ENCODE results near the gene TP53AIP1.

GRCh38 chr11:128927108-128927461 lies 15.6 kb downstream of the TP53AIP1 start:
- TF ChIP-seq CTCF (IDR thresholded peaks at IDR 0.05) (no peak), POLR2AphosphoS2 (conservative IDR thresholded peaks at IDR 0.05; ENCODE audit: low read length) (no peak), ELK1 (IDR thresholded peaks at IDR 0.05; ENCODE audit: low read depth, low read length) (no peak), POLR2A (IDR thresholded peaks at IDR 0.05; ENCODE audit: low read length) (no peak), NR3C1 (IDR thresholded peaks at IDR 0.05) (no peak), SMC3 (IDR thresholded peaks at IDR 0.05) (no peak), USF2 (IDR thresholded peaks at IDR 0.05) (no peak), SREBF2 (IDR thresholded peaks at IDR 0.05) (no peak), CBX2 (IDR thresholded peaks at IDR 0.05; ENCODE audit: borderline replicate concordance, low read depth) (no peak), GATA3 (IDR thresholded peaks at IDR 0.05; ENCODE audit: borderline replicate concordance) (no peak), HMGXB4 (CRISPR knock-in tag; IDR thresholded peaks at IDR 0.05; ENCODE audit: borderline replicate concordance) (no peak)

All from A549 (cell line).